Right cardiac atrium (tissue), 5 donors: ENCODE data around the gene ARIH2. TPM values are rescaled to one million over a fixed set of nuclear protein-coding genes. Genes with fewer than 3 reads are reported as not detected.

Experiments
- ATAC-seq, 2 donors: fragments of 200-7000 bp; cut with Tn5 transposase; one replicate each; pipeline versions ENCODE4 v1.8.0 to v1.9.1; 2020; ENCODE audit warnings: moderate library complexity in 2 of 2, mild to moderate bottlenecking in 1 of 2
- DNase-seq, 3 donors: peaks; one replicate each; pipeline ENCODE4 v3.0.0-alpha.2; 2020
- H3K27ac ChIP-seq: one replicate; pipeline ENCODE4 v1.5.1; 2013; ENCODE audit warnings: mild to moderate bottlenecking, low read length, control low read depth, moderate library complexity
- H3K27me3 ChIP-seq: one replicate; pipeline ENCODE4 v1.6.1; 2013; ENCODE audit not compliant: control insufficient read depth, insufficient read depth
- H3K4me1 ChIP-seq: one replicate; pipeline ENCODE4 v1.6.1; 2013; ENCODE audit warnings: low read length; ENCODE audit not compliant: control insufficient read depth, insufficient read depth
- H3K4me3 ChIP-seq: one replicate; pipeline ENCODE4 v1.5.1; 2013; ENCODE audit warnings: low read length, control low read depth
- H3K9me3 ChIP-seq: one replicate; pipeline ENCODE4 v1.6.1; 2013; ENCODE audit warnings: low read length; ENCODE audit not compliant: control insufficient read depth
- WGBS: extraction: QIAGEN DNeasy Blood & Tissue Kit; methylation state at CpG from one replicate; pipeline ENCODE4 v1.1.7; 2013; 5-methylcytosine and 5-hydroxymethylcytosine counted together
- intact Hi-C, 4 donors: fragments of 100-400 bp; cut with DNase I; formaldehyde crosslinking; loops; one replicate each; pipeline versions ENCODE4 v1.11.0 to v1.14.0; 2022 to 2023
- polyA plus RNA-seq: library from polyadenylated mRNA; stranded (reverse); fragments of 200-250 nt; gene quantifications from one replicate; pipeline ENCODE4 v1.2.3, GENCODE V29; 2013
- total RNA-seq, 4 donors: library from RNA; stranded (reverse); fragmentation: NEBNext Ultra II Directional; extraction: Animal tissue kit (Norgen Biotek cat#: 25700); gene quantifications; one replicate each; pipeline ENCODE4 v1.2.1, GENCODE V29; 2021
- donor health status: healthy with polysubstance abuse.
- donor health status: DM: no; HTN: yes; CAD: no.
- donor health status: DM: no; HTN: no; CAD: no.
- donor health status: DM: no; HTN: yes; CAD: no; lungs with severe emphysema.
- donor health status: DM: yes; HTN: yes; CAD: no.

The ARIH2 gene
- total and polyA plus RNA-seq, 5 donors = 62.2 to 122 (median 96.5) TPM

GRCh38 chr3:48974076-48974864 is 55.6 kb downstream of the ARIH2 start:
- Histone ChIP-seq H3K4me3 (no peak overlapping the region), H3K9me3 (no peaks in the 10 kb centered on the region), H3K27me3 (no peaks in the 10 kb centered on the region), H3K27ac (no peak overlapping the region), H3K4me1 (no peaks in the 10 kb centered on the region)
- DNase-seq (no peak), ATAC-seq (no peak)
- intact Hi-C loops = no loop called here
- 91% methylated on average over 10 of the region's 10 CpGs for WGBS

- DNase-seq (no peak), ATAC-seq (no peak)
- Histone ChIP-seq H3K27me3 (no peaks in the 10 kb centered on the region), H3K27ac (no peak overlapping the region), H3K4me3 (no peak overlapping the region), H3K4me1 (no peaks in the 10 kb centered on the region), H3K9me3 (no peaks in the 10 kb centered on the region)
- intact Hi-C loops = no loop called here
- 92% methylated on average over 3 of the region's 3 CpGs for whole genome bisulfite sequencing
These were observed 60.8 kb downstream of the ARIH2 start for GRCh38 chr3:48979451-48979850.

GRCh38 chr3:48980295-48980694 is 61.7 kb downstream of the ARIH2 start:
- H3K9me3 ChIP-seq = no peaks in the 10 kb centered on the region
- intact Hi-C loops = no loop called here
- H3K27me3 ChIP-seq = no peaks in the 10 kb centered on the region
- no peak overlapping the region for H3K4me3 ChIP-seq
- no peaks in the 10 kb centered on the region for H3K4me1 ChIP-seq
- ATAC-seq = no peak
- WGBS = 82% methylated on average over 4 of the region's 4 CpGs
- no peak overlapping the region for H3K27ac ChIP-seq
- no peak for DNase-seq

- no peaks in the 10 kb centered on the region for H3K4me1 ChIP-seq
- ATAC-seq = no peak
- no peak for DNase-seq
- H3K27me3 ChIP-seq = no peaks in the 10 kb centered on the region
- intact Hi-C loops = no loop called here
- H3K4me3 ChIP-seq = no peak overlapping the region
- H3K27ac ChIP-seq = no peak overlapping the region
- no peaks in the 10 kb centered on the region for H3K9me3 ChIP-seq
These were observed 63.4 kb downstream of the ARIH2 start for GRCh38 chr3:48982016-48982415.

GRCh38 chr3:48982686-48983085 is 64.0 kb downstream of the ARIH2 start:
- Histone ChIP-seq H3K27ac (no peak overlapping the region), H3K4me1 (no peaks in the 10 kb centered on the region), H3K4me3 (no peak overlapping the region), H3K9me3 (no peaks in the 10 kb centered on the region), H3K27me3 (no peaks in the 10 kb centered on the region)
- intact Hi-C loops = no loop called here
- ATAC-seq = no peak
- no peak for DNase-seq
- WGBS = 78% methylated on average over 5 of the region's 5 CpGs

GRCh38 chr3:48983096-48983495 is 64.5 kb downstream of the ARIH2 start:
- Histone ChIP-seq H3K4me1 (no peaks in the 10 kb centered on the region), H3K9me3 (no peaks in the 10 kb centered on the region), H3K27me3 (no peaks in the 10 kb centered on the region), H3K27ac (no peak overlapping the region), H3K4me3 (no peak overlapping the region)
- DNase-seq = no peak
- ATAC-seq = no peak
- intact Hi-C loops = no loop called here
- WGBS = 88% methylated on average over 4 of the region's 4 CpGs

- no peak for ATAC-seq
These were observed 66.0 kb downstream of the ARIH2 start for GRCh38 chr3:48984663-48985062.

GRCh38 chr3:48985831-48986376 is 67.3 kb downstream of the ARIH2 start:
- intact Hi-C loops = no loop called here
- H3K27ac ChIP-seq = no peak overlapping the region
- peaks cover under 1% of the 10 kb centered on the region for H3K4me1 ChIP-seq
- DNase-seq (no peak), ATAC-seq (no peak)
- H3K4me3 ChIP-seq = no peak overlapping the region
- H3K27me3 ChIP-seq = no peaks in the 10 kb centered on the region
- 90% methylated on average over 7 of the region's 7 CpGs for WGBS
- no peaks in the 10 kb centered on the region for H3K9me3 ChIP-seq

More at GRCh38 chr3:48984663-48985062, 66.0 kb downstream of the ARIH2 start:
- Histone ChIP-seq H3K27me3 (no peaks in the 10 kb centered on the region), H3K4me3 (no peak overlapping the region), H3K9me3 (no peaks in the 10 kb centered on the region), H3K4me1 (no peaks in the 10 kb centered on the region), H3K27ac (no peak overlapping the region)
- intact Hi-C loops = no loop called here
- DNase-seq = no peak

- no peaks in the 10 kb centered on the region for H3K27me3 ChIP-seq
- peak overlapping the region; percentile 63 for H3K4me3 ChIP-seq
- H3K4me1 ChIP-seq = peaks cover 8% of the 10 kb centered on the region
- DNase-seq (no peak), ATAC-seq (no peak)
- intact Hi-C loops = no loop called here
- H3K9me3 ChIP-seq = no peaks in the 10 kb centered on the region
- H3K27ac ChIP-seq = peak overlapping the region; percentile 90
- 3% methylated on average over 21 of the region's 21 CpGs for WGBS
These were observed 70.6 kb downstream of the ARIH2 start for GRCh38 chr3:48989126-48989795.

GRCh38 chr3:48989796-48990635 is 71.4 kb downstream of the ARIH2 start, which contains the start of gene P4HTM:
Gene P4HTM, plus strand, starts transcription at chr3:48990241. Its CDS starts 16 bp downstream, at chr3:48990257.
- ATAC-seq = peak; percentile 92 to 94
- Histone ChIP-seq H3K27ac (peak within 1 kb of the TSS; percentile 90), H3K9me3 (no peaks in the 10 kb centered on the region), H3K4me3 (peak within 1 kb of the TSS; percentile 63), H3K27me3 (no peaks in the 10 kb centered on the region), H3K4me1 (peaks cover 8% of the 10 kb centered on the region)
- WGBS = under 1% methylated on average over 90 of the region's 91 CpGs
- intact Hi-C loops = loop anchor here in 1 of 4 donors (10.0 kb wide), 1 partner anchor 455 kb away; no protein-coding TSS in a partner anchor
- DNase-seq = peak; percentile 91 to 96 (median 95)
